GM15510 (cell line): ENCODE results near the gene DTX3L.

Source experiments
- POLR2A ChIP-seq: IDR thresholded peaks from 3 replicates; pipeline ENCODE4 v1.6.1; 2011; ENCODE audit warnings: borderline replicate concordance; ENCODE audit not compliant: insufficient read length; ENCODE audit errors: extremely low read depth

DTX3L gene

DNA sequence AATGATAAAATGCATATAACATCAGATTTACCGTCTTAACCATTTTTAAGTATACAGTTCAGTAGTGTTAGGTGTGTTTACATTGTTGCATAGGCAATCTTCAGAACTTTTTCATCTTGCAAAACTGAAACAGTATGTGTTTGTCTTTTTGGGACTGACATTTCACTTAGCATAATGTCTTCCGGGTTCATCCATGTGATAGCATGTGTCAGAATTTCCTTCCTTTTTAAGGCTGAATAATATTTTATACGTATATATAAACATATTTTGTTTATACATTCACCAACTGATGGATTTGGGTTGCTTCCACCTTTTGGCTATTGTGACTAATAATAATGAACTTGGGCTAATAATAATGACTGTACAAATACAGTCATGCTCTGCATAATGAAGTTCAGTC is 16.3 kb downstream of the DTX3L start:
- no peak for TF ChIP-seq POLR2A

DNA sequence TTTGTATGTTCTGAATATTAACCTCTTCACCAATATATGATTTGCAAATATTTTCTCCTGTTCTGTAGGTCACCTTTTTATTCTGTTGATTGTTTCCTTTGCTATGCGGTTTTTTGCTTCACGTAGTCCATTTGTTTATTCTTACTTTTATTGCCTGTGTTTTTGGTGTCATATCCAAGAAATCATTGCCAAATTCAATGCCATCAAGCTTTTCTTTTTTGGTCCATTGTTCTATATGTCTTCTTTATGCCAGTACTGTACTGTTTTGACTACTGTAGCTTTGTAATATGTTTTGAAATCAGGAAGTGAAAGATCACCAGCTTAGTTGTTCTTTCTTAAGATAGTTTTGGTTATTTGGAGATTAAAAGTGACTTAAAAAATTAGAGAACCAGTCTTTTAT is 17.5 kb downstream of the DTX3L start:
- TF ChIP-seq POLR2A: no peak

DNA sequence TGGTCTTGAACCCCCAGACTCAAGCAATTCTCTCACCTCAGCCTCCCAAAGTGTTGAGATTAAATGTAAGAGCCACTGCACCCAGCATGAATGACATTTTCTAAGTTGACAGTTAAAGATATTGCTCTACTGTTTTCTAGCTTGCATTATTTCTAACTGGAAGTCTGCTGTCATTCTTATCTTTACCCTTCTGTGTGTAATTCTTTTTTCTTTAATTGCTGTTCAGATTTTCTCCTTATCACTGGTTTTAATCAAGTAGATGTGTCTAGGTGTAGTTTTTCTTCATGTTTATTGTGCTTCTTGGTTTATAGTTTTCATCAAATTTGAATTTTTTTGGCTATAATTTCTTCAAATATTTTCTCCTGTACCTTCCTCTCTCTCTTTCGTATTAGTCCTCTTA is 18.3 kb downstream of the DTX3L start:
- TF ChIP-seq POLR2A: no peak

DNA sequence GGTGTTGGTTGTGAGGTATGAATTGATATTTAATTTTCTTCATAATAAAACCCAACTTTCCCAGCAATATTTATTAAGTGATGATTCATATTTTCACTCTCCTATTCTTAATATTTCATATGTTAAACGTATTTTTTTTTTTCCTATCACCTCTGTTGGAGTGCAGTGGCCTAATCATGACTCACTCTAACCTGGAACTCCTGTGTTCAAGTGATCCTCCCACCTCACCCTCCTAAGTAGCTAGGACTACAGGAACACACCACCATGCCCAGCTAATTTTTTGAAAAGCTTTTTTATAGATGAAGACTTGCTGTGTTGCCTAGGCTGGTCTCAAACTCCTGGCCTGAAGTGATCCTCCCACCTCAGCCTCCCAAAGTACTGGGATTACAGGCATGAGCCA is 22.0 kb downstream of the DTX3L start:
- TF ChIP-seq POLR2A: no peak

DNA sequence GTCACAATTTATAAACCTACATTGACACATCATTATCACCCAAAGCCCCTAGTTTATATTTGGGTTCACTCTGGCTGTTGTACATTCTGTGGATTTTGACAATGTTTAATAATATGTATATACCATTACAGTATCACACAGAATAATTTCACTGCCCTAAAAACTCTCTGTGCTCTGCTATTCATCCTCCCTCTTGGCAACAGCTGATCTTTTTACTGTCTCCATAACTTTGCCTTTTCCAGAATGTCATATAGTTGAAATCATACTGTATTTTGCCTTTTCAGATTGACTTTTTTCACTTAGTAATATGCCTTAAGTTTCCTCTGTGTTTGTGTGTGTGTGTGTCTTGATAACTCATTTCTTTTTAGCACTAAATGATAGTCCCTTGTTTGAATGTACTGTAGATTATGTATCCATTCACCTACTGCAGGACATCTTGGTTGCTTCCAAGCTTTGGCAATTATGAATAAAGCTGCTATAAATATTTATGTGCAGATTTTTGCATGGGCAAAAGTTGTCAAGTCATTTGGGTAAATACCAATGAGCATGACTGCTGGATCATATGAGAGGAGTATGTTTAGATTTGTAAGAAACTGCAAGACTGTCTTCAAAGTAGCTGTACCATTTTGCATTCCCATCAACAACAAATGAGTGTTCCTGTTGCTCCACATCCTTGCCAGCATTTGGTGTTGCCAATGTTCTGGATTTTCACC is 22.8 kb downstream of the DTX3L start:
- no peak for TF ChIP-seq POLR2A

DNA sequence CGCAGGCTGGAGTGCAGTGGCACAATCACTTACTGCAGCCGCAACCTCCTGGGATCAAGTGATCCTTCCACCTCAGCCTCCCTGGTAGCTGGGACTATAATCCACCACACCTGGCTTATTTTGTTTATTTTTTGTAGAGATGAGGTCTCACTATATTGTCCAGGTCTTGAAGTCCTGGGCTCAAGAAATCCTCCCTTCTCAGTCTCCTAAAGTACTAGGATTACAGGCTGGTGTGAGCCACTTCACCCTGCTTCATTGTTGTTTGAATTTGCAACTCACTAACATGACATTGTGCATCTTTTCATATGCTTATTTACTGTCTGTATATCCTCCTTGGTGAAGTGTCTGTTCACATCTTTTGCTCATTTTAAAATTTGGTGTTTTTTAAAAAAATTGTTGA is 23.4 kb downstream of the DTX3L start:
- no peak for TF ChIP-seq POLR2A

DNA sequence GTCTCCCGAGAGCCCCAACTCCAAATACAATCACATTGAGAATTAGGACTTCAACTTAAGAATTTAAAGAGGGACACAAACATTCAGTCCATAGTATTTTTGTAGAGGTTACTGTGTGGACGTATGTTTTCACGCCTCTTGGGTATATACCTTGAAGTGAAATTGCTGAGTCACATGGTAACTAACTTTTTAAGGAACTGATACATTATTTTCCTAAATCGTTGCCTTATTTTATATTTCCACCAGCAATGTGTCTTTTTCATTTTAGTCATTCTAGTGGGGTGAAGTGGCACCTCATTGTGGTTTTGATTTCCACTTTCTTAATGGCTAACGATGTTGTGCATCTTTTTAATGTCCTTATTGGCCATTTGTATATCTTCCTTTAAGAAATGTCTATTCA is 25.2 kb downstream of the DTX3L start:
- TF ChIP-seq POLR2A: no peak

DNA sequence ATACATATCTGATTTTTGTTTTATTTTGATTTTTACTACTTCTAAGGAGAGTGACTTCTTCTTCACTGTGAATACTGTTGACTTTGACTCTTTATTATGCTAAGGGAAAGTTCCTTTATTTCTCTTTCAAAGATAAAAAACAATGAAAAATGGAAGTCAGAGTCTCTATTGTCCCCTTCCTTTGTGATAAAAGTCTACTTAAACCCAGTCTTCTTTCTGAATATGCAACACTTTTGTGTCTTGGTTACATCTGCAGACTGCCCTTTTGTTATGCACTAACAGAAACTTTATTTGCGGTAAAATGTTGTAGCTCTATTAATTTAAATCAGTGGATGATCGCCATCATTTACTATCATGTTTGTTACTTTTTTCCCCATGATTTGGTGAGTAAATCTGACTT is 26.5 kb downstream of the DTX3L start:
- no peak for TF ChIP-seq POLR2A

DNA sequence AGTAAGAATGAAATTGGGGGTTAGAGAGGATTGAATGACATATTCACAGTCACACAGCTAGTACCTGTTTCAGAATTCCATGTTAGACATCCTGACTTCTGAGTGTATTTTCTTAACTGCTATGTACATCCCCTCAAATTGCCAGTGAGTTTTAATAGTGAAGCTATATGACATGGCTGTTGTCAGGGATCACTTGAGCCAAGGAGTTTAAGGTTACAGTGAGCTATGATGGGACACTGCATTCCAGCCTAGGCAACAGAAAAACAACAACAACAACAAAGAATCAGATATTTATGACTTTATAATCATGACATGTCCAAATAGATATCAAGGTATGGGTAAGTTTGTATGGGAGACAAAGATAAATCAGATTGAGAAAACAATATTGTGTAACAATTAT is 29.9 kb downstream of the DTX3L start:
- no peak for TF ChIP-seq POLR2A

DNA sequence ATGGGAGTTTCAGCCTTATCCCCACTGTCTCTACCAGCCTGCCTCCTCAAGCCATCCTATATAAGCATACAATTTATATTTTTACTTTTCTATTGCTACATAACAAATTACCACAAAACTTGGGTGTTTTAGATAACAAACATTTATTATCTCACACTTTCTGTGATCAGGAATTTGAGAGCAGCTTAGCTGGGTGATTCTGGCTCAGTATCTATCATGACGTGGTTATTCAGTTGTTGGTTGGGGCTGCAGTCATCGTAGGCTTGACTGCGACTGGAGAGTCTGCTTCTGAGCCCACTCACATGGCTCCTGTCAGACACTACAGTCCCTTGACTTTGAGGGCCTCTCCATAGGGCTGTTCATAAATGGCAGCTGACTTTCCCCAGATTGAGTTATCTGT is 34.0 kb downstream of the DTX3L start:
- no peak for TF ChIP-seq POLR2A

DNA sequence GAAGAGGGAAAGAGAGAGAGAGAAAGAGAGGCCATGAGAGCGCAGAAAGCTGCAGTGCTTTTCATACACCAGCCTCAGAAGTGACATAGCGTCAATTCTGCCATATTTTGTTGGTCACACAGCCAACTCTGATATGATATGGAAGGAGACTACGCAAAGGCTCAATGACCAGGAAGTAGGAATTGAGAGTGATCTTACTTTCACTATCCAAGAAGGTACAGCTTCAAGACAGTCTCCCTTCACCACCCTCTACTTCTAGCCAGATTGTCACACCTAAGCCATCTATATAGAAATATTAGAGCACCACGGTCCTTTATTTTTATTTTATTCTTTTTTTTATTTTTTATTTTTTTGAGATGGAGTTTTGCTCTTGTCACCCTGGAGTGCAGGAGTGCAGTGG is 34.4 kb downstream of the DTX3L start:
- TF ChIP-seq POLR2A: no peak

DNA sequence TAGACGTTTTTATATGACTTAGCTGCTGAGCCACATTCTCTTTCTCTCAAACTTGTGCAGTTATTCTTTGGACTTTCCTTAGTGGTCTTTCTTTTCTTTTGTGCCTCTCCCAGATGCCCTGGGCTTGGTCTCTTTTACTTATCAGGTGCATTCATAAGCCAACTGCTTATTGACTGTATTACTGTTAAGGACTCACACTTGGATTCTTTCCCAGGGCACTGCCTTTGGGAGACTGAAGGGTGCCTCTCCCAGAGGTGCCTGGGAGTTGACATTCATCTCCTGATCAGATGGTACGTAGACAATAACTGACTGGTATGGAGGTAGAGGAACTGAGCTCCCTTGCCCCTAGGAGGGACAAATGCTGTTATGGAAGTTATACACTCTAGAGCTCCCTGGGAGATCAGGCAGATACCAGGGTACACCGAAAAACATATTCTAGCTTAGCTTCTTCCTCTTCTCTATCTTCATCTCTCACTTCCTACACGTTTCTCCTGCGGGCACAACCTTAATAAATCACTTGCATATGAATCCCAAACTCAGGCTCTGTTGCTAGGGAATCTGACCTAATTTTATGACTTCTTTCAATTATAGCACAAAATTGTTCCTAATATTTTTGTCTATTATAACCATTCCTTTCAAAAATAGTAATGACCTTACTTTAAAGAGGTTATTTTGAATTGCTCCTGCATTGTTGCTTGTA is 38.0 kb downstream of the DTX3L start:
- TF ChIP-seq POLR2A: no peak

DNA sequence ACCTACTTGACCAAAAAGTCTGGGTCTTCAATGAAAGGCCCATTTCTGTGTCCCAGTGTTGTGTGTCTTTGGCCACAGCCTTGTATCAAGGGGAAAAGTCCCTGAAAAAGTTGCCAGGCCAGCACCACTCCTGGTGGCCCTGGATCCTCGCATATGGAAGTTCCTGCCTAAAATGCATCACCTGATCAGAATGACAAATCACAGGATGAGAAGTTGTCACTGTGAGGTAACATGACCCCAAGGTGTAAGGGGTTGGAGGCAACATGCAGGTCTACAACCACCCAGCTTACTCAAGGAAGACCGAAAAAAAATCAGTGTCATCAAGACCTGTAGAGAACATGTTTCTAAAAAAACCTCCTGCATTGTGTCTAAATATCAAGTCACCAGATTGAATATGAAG is 38.9 kb downstream of the DTX3L start:
- no peak for TF ChIP-seq POLR2A

DNA sequence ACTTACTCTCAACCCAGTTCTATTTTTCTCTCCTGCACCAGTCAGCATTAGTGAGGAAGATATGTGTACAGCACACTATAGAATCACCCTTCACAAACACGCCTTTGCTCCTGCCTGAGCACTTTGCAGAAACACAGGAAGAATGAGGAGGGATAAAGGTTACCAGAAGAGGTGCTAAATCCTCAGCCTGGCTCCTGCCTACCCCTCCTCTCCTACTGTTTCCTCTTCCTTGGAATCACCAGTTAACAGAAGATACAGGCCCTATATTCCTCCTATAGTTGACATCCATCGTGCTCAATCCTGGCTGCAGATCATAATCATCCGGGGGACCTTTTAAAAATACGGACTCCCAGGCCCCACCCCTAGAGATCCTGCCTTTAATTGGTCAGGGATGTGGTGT is 42.2 kb downstream of the DTX3L start:
- TF ChIP-seq POLR2A: no peak

DNA sequence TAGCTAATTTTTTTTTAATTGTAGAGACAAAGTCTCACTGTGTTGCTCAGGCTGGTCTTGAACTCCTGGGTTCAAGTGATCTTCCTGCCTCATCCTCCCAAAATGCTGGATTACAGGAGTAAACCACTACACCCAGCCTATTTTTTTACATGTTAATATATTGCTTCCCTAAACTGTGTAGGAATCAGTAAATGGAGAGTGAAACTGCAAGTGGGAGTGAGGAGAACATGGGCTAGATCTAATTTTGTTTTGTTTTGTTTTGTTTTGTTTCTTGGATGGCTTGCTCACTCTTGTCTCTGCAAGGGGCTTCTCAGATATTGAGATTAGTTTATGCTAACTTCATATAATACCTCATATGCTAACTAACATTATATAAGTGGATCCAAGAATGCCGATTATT is 44.8 kb downstream of the DTX3L start:
- TF ChIP-seq POLR2A: no peak

DNA sequence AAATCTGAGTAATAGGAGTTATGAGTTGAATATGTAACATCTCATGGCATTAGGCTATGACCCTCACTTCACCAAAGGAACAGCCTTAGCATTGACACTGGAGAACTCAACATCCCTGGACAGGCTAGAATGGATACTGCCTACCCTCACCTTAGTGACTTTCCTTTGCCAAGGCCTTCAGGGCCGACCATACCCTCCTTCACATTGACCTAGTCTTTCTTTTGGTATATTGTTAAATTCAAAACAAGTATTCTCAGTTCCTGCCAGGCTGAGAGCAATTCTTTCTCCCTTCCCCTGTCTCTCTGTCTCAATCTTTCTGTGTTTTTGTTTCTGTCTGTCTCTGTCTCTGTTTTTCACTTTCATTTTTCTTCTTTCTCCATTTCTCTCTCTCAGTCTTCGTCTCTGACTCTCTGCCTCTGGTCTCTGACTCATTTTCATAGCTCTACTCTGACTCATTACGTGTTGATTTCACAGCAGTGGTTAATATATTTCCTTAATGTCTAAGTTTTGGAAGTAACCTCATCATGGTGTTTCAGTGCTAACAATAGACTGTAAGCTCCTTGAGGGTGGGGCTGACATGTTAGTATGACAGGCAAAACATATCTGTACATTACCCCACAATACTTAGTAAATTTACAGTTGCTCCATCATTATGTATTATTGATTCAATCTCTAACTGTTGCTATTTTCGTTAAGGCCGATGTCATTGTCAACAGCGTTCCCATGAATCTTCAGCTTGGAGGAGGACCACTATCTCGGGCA is 45.8 kb downstream of the DTX3L start:
- TF ChIP-seq POLR2A: no peak
